NB4 (cell line): ENCODE measurements around the gene GLRX3.

ENCODE experiments used
- POLR2A ChIP-seq: IDR thresholded peaks from 2 replicates; pipeline ENCODE4 v1.6.1; 2011; ENCODE audit warnings: mild to moderate bottlenecking; ENCODE audit not compliant: insufficient read length; ENCODE audit errors: extremely low read depth
- TF ChIP-seq, protein P1 (sequence below): IDR thresholded peaks from 2 replicates; pipeline ENCODE4 v1.6.1; 2011; ENCODE audit warnings: low read depth, low read length

DNA sequence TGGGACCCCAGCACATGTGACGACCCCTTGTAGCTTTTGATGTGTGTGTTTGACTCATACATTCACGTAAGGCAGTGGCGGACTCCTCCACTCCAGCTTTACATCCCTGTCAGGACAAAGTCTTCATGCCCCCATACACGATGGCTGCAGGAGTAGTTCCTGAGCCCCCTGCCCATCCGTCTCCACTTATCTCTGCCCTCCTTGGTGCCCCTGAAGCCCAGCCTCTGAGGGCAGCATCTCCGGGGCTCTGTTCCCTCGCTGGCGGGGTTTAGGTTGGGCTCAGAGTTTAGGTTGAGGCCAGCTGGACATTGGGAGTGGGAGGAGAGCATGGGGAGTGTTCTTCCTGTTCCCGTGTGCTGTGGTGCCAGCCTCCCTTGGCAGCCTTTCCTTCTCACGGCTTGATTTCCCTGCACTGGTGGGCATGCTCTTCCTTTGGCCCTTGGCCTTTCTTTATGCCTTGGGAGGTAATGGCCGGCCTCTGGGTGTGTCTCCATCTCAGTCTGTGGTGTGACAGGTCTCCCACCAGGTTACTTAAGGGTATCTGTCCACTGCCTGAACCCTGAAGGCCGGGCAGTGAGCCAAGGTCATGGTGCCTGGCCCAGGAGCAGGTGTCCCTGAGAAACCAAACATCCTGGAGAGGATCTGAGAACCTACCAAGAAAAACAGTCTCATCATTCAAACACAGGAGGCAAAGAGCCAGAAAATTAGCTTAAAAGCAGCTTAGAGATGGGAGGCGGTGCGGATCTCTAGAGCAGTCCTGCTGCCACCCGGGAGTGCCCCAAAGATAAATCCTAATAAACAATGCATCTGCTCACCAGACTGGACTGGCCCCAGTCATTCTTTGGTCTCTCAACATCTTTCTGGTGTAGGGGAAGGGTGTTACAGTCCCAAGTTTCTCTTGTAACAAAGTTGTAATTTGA is 85.5 kb downstream of the GLRX3 start:
- TF ChIP-seq, protein P1, sequence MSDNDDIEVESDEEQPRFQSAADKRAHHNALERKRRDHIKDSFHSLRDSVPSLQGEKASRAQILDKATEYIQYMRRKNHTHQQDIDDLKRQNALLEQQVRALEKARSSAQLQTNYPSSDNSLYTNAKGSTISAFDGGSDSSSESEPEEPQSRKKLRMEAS, result no peak
- TF ChIP-seq POLR2A, result no peak
